ENCODE results near the gene CA12. TPM values are rescaled to one million over a fixed set of nuclear protein-coding genes. Genes with fewer than 3 reads are reported as not detected.

CA12 gene
- total and polyA plus RNA-seq, 10 of the 15 experiments (the other 5 are each of a cell fraction or from before 2014, with no cell fraction given): 0.03 to 0.10 TPM; not detected in 8

GRCh38 chr15:63365273-63365680 is 16.4 kb downstream of the CA12 start:
- ChIA-PET RAD21 (ENCODE audit: unreplicated experiment) (no interaction called here), SMC1A (ENCODE audit: uncharacterized antibody, unreplicated experiment) (no interaction called here), POLR2A (interaction anchor here (0.6 kb wide), 1 partner anchor 40 kb away, joined by 3 read pairs; no protein-coding TSS in a partner anchor), CTCF (no interaction called here)
- H3K4me2 ChIP-seq (ENCODE audit: control insufficient read depth, insufficient read depth): no peak overlapping the region
- H3K79me2 ChIP-seq (ENCODE audit: control insufficient read depth, insufficient read depth, low read length): no peaks in the 10 kb centered on the region
- intact Hi-C loops (cut with micrococcal nuclease; ENCODE audit: unreplicated experiment) (no loop called here), in situ Hi-C loops (cut with MboI) (no loop called here)
- no peak overlapping the region for H3K27ac ChIP-seq (ENCODE audit: control insufficient read depth, insufficient read depth)
- no peaks in the 10 kb centered on the region for H4K20me1 ChIP-seq (ENCODE audit: control insufficient read depth, insufficient read depth)
- H3K27me3 ChIP-seq (replicated peaks in 1 of 2; ENCODE audit: control insufficient read depth in 2 of 2, insufficient read depth in 2 of 2, low read length in 1 of 2): peaks cover 0 to 1% of the 10 kb centered on the region in 2 experiments; a peak in 2 of 4 replicates
- no peak overlapping the region for H2AFZ ChIP-seq (ENCODE audit: control insufficient read depth, low read depth, low read length)
- no peak for DNase-seq (ENCODE audit: low read depth, low spot score)
- H3K4me3 ChIP-seq: no peak overlapping the region
- no peaks in the 10 kb centered on the region for H3K36me3 ChIP-seq (ENCODE audit: control insufficient read depth in 2 of 2, insufficient read depth in 2 of 2, low read length in 1 of 2)
- ATAC-seq: no peak
- no peaks in the 10 kb centered on the region for H3K9me3 ChIP-seq (replicated peaks; ENCODE audit: control insufficient read depth, insufficient read depth, low read length)
- no peak overlapping the region for H3K9ac ChIP-seq (ENCODE audit: control insufficient read depth, insufficient read depth, low read length)
- peaks cover 5% of the 10 kb centered on the region; the same call in 1 of the 2 replicates for H3K4me1 ChIP-seq (ENCODE audit: control insufficient read depth, insufficient read depth, low read length)
- TF ChIP-seq ZNF622 (IDR thresholded peaks at IDR 0.05) (no peak), ZNF207 (IDR thresholded peaks at IDR 0.05; ENCODE audit: borderline replicate concordance) (no peak), TCF7 (IDR thresholded peaks at IDR 0.05; ENCODE audit: borderline replicate concordance) (no peak), NR2F1 (conservative IDR thresholded peaks at IDR 0.05) (no peak), BHLHE40 (IDR thresholded peaks at IDR 0.05; ENCODE audit: borderline replicate concordance in 1 of 2, low read depth in 2 of 2, low read length in 1 of 2) (no peak), CBX5 (IDR thresholded peaks at IDR 0.05; ENCODE audit: low read depth) (no peak), ETV6 (conservative IDR thresholded peaks at IDR 0.05 in 1 of 2, IDR thresholded peaks at IDR 0.05 in 1 of 2; ENCODE audit: borderline replicate concordance in 1 of 2, low read depth in 1 of 2) (no peak), ZBED1 (IDR thresholded peaks at IDR 0.05; ENCODE audit: borderline replicate concordance) (no peak), RELA (IDR thresholded peaks at IDR 0.05; ENCODE audit: borderline replicate concordance, partially characterized antibody) (no peak), FOS (IDR thresholded peaks at IDR 0.05; ENCODE audit: borderline replicate concordance, extremely low read depth, insufficient read length) (no peak), EZH2 (IDR thresholded peaks at IDR 0.05; ENCODE audit: borderline replicate concordance, control insufficient read depth, low read depth, low read length) (no peak), POU2F2 (IDR thresholded peaks at IDR 0.05; ENCODE audit: borderline replicate concordance, low read depth, low read length) (no peak), NR2C1 (IDR thresholded peaks at IDR 0.05) (no peak), HDAC6 (IDR thresholded peaks at IDR 0.05; ENCODE audit: unreplicated experiment) (no peak), NFYA (IDR thresholded peaks at IDR 0.05; ENCODE audit: borderline replicate concordance, low read depth, low read length) (no peak)
- TF ChIP-seq, protein P1, sequence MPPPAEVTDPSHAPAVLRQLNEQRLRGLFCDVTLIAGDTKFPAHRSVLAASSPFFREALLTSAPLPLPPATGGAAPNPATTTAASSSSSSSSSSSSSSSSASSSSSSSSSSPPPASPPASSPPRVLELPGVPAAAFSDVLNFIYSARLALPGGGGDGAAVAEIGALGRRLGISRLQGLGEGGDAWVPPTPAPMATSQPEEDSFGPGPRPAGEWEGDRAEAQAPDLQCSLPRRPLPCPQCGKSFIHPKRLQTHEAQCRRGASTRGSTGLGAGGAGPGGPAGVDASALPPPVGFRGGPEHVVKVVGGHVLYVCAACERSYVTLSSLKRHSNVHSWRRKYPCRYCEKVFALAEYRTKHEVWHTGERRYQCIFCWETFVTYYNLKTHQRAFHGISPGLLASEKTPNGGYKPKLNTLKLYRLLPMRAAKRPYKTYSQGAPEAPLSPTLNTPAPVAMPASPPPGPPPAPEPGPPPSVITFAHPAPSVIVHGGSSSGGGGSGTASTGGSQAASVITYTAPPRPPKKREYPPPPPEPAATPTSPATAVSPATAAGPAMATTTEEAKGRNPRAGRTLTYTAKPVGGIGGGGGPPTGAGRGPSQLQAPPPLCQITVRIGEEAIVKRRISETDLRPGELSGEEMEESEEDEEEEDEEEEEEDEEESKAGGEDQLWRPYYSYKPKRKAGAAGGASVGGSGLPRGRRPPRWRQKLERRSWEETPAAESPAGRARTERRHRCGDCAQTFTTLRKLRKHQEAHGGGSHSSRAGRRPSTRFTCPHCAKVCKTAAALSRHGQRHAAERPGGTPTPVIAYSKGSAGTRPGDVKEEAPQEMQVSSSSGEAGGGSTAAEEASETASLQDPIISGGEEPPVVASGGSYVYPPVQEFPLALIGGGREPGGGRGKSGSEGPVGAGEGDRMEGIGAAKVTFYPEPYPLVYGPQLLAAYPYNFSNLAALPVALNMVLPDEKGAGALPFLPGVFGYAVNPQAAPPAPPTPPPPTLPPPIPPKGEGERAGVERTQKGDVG (CRISPR knock-in tag; IDR thresholded peaks at IDR 0.05): no peak
- TF ChIP-seq, protein P2, sequence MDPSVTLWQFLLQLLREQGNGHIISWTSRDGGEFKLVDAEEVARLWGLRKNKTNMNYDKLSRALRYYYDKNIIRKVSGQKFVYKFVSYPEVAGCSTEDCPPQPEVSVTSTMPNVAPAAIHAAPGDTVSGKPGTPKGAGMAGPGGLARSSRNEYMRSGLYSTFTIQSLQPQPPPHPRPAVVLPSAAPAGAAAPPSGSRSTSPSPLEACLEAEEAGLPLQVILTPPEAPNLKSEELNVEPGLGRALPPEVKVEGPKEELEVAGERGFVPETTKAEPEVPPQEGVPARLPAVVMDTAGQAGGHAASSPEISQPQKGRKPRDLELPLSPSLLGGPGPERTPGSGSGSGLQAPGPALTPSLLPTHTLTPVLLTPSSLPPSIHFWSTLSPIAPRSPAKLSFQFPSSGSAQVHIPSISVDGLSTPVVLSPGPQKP (IDR thresholded peaks at IDR 0.05; ENCODE audit: low read depth, low read length): no peak
- FAIRE-seq: no peak
- no TSS peak for BruUV-seq (replicated peaks)
- 16% methylated on average over 5 of the region's 5 CpGs for WGBS (ENCODE audit: insufficient coverage, insufficient replicate concordance, low lambda C conversion rate, missing lambda C conversion rate)
